LNCAP (cell line): ENCODE results near the gene TSPAN9.

Source experiments
- TF ChIP-seq, protein P1 (sequence below): fragments of 450-650 bp; IDR thresholded peaks from 2 replicates; pipeline ENCODE4 v1.5.1; 2017; ENCODE audit warnings: mild to moderate bottlenecking

The TSPAN9 gene

GRCh38 chr12:3117144-3117581 is 40.0 kb downstream of the TSPAN9 start:
- TF ChIP-seq, protein P1, sequence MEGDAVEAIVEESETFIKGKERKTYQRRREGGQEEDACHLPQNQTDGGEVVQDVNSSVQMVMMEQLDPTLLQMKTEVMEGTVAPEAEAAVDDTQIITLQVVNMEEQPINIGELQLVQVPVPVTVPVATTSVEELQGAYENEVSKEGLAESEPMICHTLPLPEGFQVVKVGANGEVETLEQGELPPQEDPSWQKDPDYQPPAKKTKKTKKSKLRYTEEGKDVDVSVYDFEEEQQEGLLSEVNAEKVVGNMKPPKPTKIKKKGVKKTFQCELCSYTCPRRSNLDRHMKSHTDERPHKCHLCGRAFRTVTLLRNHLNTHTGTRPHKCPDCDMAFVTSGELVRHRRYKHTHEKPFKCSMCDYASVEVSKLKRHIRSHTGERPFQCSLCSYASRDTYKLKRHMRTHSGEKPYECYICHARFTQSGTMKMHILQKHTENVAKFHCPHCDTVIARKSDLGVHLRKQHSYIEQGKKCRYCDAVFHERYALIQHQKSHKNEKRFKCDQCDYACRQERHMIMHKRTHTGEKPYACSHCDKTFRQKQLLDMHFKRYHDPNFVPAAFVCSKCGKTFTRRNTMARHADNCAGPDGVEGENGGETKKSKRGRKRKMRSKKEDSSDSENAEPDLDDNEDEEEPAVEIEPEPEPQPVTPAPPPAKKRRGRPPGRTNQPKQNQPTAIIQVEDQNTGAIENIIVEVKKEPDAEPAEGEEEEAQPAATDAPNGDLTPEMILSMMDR, result no peak

DNA sequence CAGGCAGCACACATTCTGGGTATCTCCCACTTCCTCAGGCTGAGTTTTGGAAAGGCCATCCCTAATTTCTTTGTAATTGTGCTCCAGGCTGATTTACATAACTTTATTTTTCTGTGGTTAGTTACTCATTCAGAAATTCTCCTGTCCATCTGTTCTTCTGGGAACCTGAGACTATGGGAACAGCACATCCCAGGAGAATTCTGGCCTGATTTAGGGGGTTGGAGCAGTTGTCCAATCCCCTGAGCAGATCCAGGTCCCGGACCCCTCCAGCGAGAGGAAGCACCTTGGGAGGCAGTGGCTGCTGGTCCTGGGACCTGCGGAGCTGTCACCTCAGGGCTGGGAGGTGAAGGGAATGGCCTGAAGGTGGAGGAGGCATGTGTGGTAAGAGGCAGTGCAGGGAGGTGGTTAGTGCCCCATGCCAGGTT is 40.4 kb downstream of the TSPAN9 start:
- TF ChIP-seq, protein P1, result no peak

GRCh38 chr12:3119192-3119755 is 42.1 kb downstream of the TSPAN9 start:
- TF ChIP-seq, protein P1, result no peak

- TF ChIP-seq, protein P1, result no peak
Measured at GRCh38 chr12:3119756-3120601, 42.8 kb downstream of the TSPAN9 start.

- TF ChIP-seq, protein P1, result no peak
Measured at GRCh38 chr12:3120701-3121100, 43.5 kb downstream of the TSPAN9 start.

DNA sequence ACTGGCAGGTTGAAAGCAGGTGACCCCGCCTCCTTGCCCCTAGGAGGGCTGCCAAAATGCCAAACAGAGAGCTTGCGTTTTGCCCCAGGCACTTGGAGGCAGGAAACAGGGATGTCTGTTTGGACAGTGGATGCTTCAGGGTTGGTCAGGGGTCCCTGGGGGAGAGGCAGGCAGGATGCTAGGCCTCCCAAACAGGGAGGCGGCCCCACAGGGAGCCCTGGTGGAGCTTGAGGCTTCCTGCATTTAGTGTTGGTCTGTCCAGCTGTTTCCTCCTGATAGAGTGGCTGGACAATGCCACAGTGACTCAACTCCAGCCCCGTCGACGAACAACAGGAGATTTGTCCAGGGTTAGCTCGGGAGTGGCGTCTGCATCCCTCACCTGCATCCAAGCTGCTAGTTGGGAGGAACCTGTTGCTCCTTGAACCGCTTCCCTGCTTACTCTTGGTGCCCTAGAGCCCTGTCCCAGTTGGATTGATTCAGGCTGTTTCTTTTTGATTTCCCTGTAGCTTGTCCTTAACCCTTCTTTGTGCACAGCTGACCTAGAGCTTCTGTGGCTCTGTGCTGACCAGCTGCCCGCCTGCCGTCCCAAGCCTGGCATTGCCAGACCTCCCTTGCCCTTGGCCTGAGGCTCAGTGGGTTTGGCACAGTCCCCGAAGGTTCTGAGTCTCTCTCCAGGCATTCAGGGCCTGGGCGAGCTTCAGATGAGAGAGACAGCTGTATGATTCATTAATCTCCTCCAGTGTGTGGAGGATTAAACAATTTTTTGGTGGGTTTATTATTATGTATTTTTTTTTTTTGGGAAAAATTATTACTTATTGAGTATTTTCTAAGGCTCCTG is 45.9 kb downstream of the TSPAN9 start:
- TF ChIP-seq, protein P1, result no peak

- TF ChIP-seq, protein P1, result no peak
Measured at GRCh38 chr12:3123729-3124128, 46.5 kb downstream of the TSPAN9 start.
